SK-N-SH treated with all-trans-retinoic acid at 6 μM for 48 hours (cell line): ENCODE measurements around the gene LYVE1.

Experiments
- ARNTL ChIP-seq: fragments of 450-650 bp; formaldehyde crosslinking; IDR thresholded peaks from 2 replicates; pipeline ENCODE4 v1.5.0; 2020; ENCODE audit warnings: low read depth, mild to moderate bottlenecking, moderate library complexity, borderline replicate concordance
- ESRRG ChIP-seq: fragments of 250-450 bp; sonication (Bioruptor Pico); IDR thresholded peaks from 2 replicates; pipeline ENCODE4 v1.6.1; 2021; ENCODE audit warnings: mild to moderate bottlenecking
- GLIS3 ChIP-seq: fragments of 250-450 bp; sonication (Bioruptor Pico); IDR thresholded peaks from 2 replicates; pipeline ENCODE4 v1.5.0; 2020; ENCODE audit warnings: mild to moderate bottlenecking, moderate library complexity
- OSR1 ChIP-seq: fragments of 250-450 bp; sonication (Bioruptor Pico); IDR thresholded peaks from 2 replicates; pipeline ENCODE4 v1.8.0; 2022; ENCODE audit warnings: moderate library complexity, mild to moderate bottlenecking, inconsistent platforms
- RARB ChIP-seq: fragments of 250-450 bp; sonication (Bioruptor Pico); IDR thresholded peaks from 2 replicates; pipeline ENCODE4 v1.8.0; 2021; ENCODE audit warnings: mild to moderate bottlenecking, moderate library complexity
- TCF4 ChIP-seq: fragments of 250-450 bp; sonication (Bioruptor Pico); IDR thresholded peaks from 2 replicates; pipeline ENCODE4 v1.8.0; 2021; ENCODE audit warnings: mild to moderate bottlenecking, moderate library complexity, borderline replicate concordance
- TOX ChIP-seq: fragments of 250-450 bp; sonication (Bioruptor Pico); IDR thresholded peaks from 2 replicates; pipeline ENCODE4 v1.8.0; 2021; ENCODE audit warnings: mild to moderate bottlenecking, moderate library complexity, borderline replicate concordance
- ZC3H10 ChIP-seq: fragments of 250-450 bp; sonication (Bioruptor Pico); IDR thresholded peaks from 2 replicates; pipeline ENCODE4 v1.5.1; 2021; ENCODE audit warnings: mild to moderate bottlenecking, moderate library complexity
- ZFP3 ChIP-seq: fragments of 250-450 bp; sonication (Bioruptor Pico); IDR thresholded peaks from 2 replicates; pipeline ENCODE4 v1.5.0; 2020; ENCODE audit warnings: mild to moderate bottlenecking, moderate library complexity
- ZNF565 ChIP-seq: fragments of 450-650 bp; formaldehyde crosslinking; conservative IDR thresholded peaks from 2 replicates; pipeline ENCODE4 v1.5.0; 2020; ENCODE audit warnings: low read depth, mild to moderate bottlenecking, moderate library complexity
- TF ChIP-seq, protein P1 (sequence below): fragments of 250-450 bp; sonication (Bioruptor Pico); IDR thresholded peaks from 2 replicates; pipeline ENCODE4 v1.5.1; 2020; ENCODE audit warnings: low read depth, mild to moderate bottlenecking, moderate library complexity
- TF ChIP-seq, protein P2 (sequence below): fragments of 250-450 bp; sonication (Bioruptor Pico); IDR thresholded peaks from 2 replicates; pipeline ENCODE4 v1.8.0; 2020; ENCODE audit warnings: mild to moderate bottlenecking, moderate library complexity, borderline replicate concordance
- TF ChIP-seq, protein P3 (sequence below): fragments of 250-450 bp; sonication (Bioruptor Pico); IDR thresholded peaks from 2 replicates; pipeline ENCODE4 v1.8.0; 2021; ENCODE audit warnings: low read depth, mild to moderate bottlenecking, moderate library complexity, borderline replicate concordance
- TF ChIP-seq, protein P4 (sequence below): fragments of 250-450 bp; sonication (Bioruptor Pico); IDR thresholded peaks from 2 replicates; pipeline ENCODE4 v1.5.1; 2021; ENCODE audit warnings: mild to moderate bottlenecking, moderate library complexity

DNA sequence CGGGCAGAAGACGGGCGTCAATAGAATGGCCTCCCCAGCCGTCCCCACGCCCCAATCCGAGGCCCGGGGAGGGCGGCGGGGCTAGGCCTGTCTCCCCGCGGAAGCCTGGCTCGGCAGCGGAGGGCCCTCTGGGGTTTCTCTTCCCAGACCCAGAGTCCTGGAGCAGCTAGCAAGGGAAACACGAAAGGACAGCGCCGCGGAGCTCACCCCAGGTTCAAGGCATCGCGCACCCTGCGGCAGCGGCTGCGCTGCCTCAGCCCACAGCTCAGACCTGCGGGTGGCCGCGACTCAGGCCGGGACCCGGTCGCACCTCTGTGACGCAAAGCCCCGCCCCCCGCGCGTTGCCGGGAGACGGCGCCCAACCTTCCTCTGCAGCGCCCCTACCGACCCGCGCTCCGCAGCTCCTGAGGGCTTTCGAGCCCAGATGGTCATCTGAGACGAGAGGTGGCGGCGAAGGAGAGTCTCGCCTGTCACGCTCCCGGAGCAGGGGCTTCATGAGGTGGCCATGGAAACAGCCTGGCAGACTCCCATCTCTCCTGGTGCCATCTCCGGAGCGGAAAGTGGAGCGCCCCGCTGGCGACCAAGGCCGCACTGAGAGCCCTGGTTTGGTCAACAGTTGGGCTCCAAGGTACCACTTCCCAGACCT lies 27.4 kb downstream of the LYVE1 start, which contains the start of gene RNF141:
- no peak for TF ChIP-seq OSR1 (CRISPR knock-in tag)
- TF ChIP-seq TOX (CRISPR knock-in tag), result no peak
- TF ChIP-seq ESRRG (CRISPR knock-in tag), result no peak
- TF ChIP-seq, protein P1, sequence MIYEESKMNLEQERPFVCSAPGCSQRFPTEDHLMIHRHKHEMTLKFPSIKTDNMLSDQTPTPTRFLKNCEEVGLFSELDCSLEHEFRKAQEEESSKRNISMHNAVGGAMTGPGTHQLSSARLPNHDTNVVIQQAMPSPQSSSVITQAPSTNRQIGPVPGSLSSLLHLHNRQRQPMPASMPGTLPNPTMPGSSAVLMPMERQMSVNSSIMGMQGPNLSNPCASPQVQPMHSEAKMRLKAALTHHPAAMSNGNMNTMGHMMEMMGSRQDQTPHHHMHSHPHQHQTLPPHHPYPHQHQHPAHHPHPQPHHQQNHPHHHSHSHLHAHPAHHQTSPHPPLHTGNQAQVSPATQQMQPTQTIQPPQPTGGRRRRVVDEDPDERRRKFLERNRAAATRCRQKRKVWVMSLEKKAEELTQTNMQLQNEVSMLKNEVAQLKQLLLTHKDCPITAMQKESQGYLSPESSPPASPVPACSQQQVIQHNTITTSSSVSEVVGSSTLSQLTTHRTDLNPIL (CRISPR knock-in tag), result no peak
- TF ChIP-seq, protein P2, sequence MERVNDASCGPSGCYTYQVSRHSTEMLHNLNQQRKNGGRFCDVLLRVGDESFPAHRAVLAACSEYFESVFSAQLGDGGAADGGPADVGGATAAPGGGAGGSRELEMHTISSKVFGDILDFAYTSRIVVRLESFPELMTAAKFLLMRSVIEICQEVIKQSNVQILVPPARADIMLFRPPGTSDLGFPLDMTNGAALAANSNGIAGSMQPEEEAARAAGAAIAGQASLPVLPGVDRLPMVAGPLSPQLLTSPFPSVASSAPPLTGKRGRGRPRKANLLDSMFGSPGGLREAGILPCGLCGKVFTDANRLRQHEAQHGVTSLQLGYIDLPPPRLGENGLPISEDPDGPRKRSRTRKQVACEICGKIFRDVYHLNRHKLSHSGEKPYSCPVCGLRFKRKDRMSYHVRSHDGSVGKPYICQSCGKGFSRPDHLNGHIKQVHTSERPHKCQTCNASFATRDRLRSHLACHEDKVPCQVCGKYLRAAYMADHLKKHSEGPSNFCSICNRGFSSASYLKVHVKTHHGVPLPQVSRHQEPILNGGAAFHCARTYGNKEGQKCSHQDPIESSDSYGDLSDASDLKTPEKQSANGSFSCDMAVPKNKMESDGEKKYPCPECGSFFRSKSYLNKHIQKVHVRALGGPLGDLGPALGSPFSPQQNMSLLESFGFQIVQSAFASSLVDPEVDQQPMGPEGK (CRISPR knock-in tag), result no peak
- TF ChIP-seq TCF4, result no peak
- no peak for TF ChIP-seq ARNTL (CRISPR knock-in tag)
- no peak for TF ChIP-seq ZC3H10 (CRISPR knock-in tag)
- no peak; the same call in 1 of the 2 replicates for TF ChIP-seq GLIS3
- no peak for TF ChIP-seq RARB
- TF ChIP-seq, protein P3, sequence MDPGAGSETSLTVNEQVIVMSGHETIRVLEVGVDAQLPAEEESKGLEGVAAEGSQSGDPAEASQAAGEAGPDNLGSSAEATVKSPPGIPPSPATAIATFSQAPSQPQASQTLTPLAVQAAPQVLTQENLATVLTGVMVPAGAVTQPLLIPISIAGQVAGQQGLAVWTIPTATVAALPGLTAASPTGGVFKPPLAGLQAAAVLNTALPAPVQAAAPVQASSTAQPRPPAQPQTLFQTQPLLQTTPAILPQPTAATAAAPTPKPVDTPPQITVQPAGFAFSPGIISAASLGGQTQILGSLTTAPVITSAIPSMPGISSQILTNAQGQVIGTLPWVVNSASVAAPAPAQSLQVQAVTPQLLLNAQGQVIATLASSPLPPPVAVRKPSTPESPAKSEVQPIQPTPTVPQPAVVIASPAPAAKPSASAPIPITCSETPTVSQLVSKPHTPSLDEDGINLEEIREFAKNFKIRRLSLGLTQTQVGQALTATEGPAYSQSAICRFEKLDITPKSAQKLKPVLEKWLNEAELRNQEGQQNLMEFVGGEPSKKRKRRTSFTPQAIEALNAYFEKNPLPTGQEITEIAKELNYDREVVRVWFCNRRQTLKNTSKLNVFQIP, result no peak
- 0 out of 2 replicates have a peak, but pooled peaks have one; percentile 43 for TF ChIP-seq ZFP3 (CRISPR knock-in tag)
- TF ChIP-seq, protein P4, sequence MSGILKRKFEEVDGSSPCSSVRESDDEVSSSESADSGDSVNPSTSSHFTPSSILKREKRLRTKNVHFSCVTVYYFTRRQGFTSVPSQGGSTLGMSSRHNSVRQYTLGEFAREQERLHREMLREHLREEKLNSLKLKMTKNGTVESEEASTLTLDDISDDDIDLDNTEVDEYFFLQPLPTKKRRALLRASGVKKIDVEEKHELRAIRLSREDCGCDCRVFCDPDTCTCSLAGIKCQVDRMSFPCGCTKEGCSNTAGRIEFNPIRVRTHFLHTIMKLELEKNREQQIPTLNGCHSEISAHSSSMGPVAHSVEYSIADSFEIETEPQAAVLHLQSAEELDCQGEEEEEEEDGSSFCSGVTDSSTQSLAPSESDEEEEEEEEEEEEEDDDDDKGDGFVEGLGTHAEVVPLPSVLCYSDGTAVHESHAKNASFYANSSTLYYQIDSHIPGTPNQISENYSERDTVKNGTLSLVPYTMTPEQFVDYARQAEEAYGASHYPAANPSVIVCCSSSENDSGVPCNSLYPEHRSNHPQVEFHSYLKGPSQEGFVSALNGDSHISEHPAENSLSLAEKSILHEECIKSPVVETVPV (CRISPR knock-in tag), result no peak
- 0 out of 2 replicates have a peak, but pooled peaks have one; percentile 26 for TF ChIP-seq ZNF565
